Heart right ventricle (tissue), 16 donors: ENCODE measurements around the gene JAK1. TPM values are rescaled to one million over a fixed set of nuclear protein-coding genes. Genes with fewer than 3 reads are reported as not detected.

Source experiments
- ATAC-seq, 8 donors: fragments of 200-7000 bp; cut with Tn5 transposase; one replicate each; pipeline ENCODE4 v1.9.1; 2020; ENCODE audit warnings: mild to moderate bottlenecking in 8 of 8, moderate library complexity in 8 of 8, moderate number of reproducible peaks in 1 of 8
- DNase-seq, 2 donors: peaks; one replicate each; pipeline ENCODE4 v3.0.0-alpha.2; 2020
- H3K27ac ChIP-seq, 10 donors: fragments of 200-600 bp; sonication (generic) in 2 of 10; one replicate each; pipeline versions ENCODE4 v1.5.0 to v1.8.0; 2020 to 2022; ENCODE audit warnings: mild to moderate bottlenecking in 3 of 10
- H3K27me3 ChIP-seq, 7 donors: fragments of 200-600 bp; one replicate each; pipeline ENCODE4 v1.8.0; 2021 to 2022; ENCODE audit warnings: mild to moderate bottlenecking in 2 of 7
- H3K36me3 ChIP-seq, 9 donors: fragments of 200-600 bp; sonication (generic) in 1 of 9; one replicate each; pipeline versions ENCODE4 v1.5.0 to v1.8.0; 2020 to 2022; ENCODE audit warnings: mild to moderate bottlenecking in 2 of 9
- H3K4me1 ChIP-seq, 9 donors: fragments of 200-600 bp; sonication (generic) in 1 of 9; one replicate each; pipeline versions ENCODE4 v1.5.0 to v1.8.0; 2020 to 2022; ENCODE audit warnings: mild to moderate bottlenecking in 4 of 9
- H3K4me3 ChIP-seq, 10 donors: fragments of 200-600 bp; sonication (generic) in 2 of 10; one replicate each; pipeline versions ENCODE4 v1.5.0 to v1.8.0; 2020 to 2022; ENCODE audit warnings: mild to moderate bottlenecking in 7 of 10, moderate library complexity in 2 of 10
- H3K9me3 ChIP-seq, 11 donors: fragments of 200-600 bp in 10 of 11; sonication (generic) in 2 of 11; one replicate each; pipeline versions ENCODE4 v1.5.0 to v1.8.0; 2013 to 2022; ENCODE audit warnings: mild to moderate bottlenecking in 2 of 11, control low read depth in 1 of 11, moderate library complexity in 1 of 11
- WGBS, 2 donors: extraction: QIAGEN DNeasy Blood & Tissue Kit; methylation state at CpG; one replicate each; pipeline ENCODE4 v1.1.7; 2013; ENCODE audit warnings: inconsistent platforms in 1 of 2; 5-methylcytosine and 5-hydroxymethylcytosine counted together
- intact Hi-C, 10 donors: fragments of 100-400 bp; cut with DNase I; formaldehyde crosslinking; loops; one replicate each; pipeline versions ENCODE4 v1.11.1 to v1.14.2; 2022
- polyA plus RNA-seq, 2 donors: library from polyadenylated mRNA; stranded (reverse); fragments of 200-250 nt; gene quantifications; one replicate each; pipeline ENCODE4 v1.2.3, GENCODE V29; 2013
- total RNA-seq, 10 donors: library from RNA; stranded (reverse); fragmentation: NEBNext Ultra II Directional in 3 of 10; extraction: Animal tissue kit (Norgen Biotek cat#: 25700) in 3 of 10; gene quantifications; one replicate each; pipeline versions ENCODE4 v1.2.1 to v1.2.4, GENCODE V29; 2021 to 2023
- TF ChIP-seq, protein P1 (sequence below), 9 donors: fragments of 200-600 bp; sonication (generic) in 2 of 9; IDR thresholded peaks; one replicate each; pipeline versions ENCODE4 v1.5.0 to v1.8.0; 2021 to 2022; ENCODE audit warnings: antibody characterized with exemption in 9 of 9, mild to moderate bottlenecking in 5 of 9, moderate library complexity in 1 of 9
- donor health status: Arrhythmogenic right ventricular cardiomyopathy.
- donor health status: ischemic (EF 13 %, LVEDD 7.1; RV severe dilation, severe dysfunction).
- donor health status: healthy with polysubstance abuse.
- donor health status: DM: no; HTN: yes; CAD: no.
- donor health status: DM: no; HTN: no; CAD: no.
- donor health status: ischemic (EF 25% LVEDD 6.9; RV normal size, moderate dysfunction).
- donor health status: ischemic (EF 25% LVEDD 5.7; RV mildly dilated, moderate dysfunction).
- donor health status: healthy.
- donor health status: DM: yes; HTN: yes; CAD: no.
- donor health status: Ischemic cardiomyopathy.
- donor health status: ischemic (EF 35%, LVEDD 5.7; RV mildly dilated, moderate dysfunction).
- donor health status: nonischemic (EF 11% LVEDD 7.7; RV severe dilation, severe dysfunction).
- donor health status: DM: yes; HTN: yes; CAD: no.
- donor health status: PGD.
- donor health status: ischemic (EF 29% LVEDD 5.4; RV normal size, mild dysfunction).
- donor health status: nonischemic (EF 23%, LVEDD 6.1; RV moderate dilation, normal function).

The JAK1 gene
- total and polyA plus RNA-seq, 12 donors: 20.1 to 122 (median 81.3) TPM

DNA sequence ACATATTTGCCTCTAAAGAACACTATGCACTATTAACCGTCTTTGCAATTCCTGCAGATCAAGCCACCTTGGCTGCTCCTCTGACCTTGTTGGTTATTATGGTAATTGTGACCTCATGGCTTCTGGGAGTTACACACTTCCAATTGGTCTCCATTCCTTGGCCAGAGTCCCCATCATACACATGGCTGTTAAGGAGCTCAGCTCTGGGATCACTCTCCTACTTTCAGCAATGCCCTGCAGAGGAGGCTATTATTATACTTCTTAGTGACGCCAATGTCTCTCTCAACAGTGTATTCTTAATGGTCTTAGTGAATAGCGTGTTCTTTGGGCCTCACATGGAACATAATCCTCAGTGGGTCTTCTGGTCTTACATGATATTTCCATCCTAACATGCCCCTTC lies 10.0 kb upstream of the JAK1 start:
- H3K4me1 ChIP-seq: peaks cover 0 to 8% (median 0%) of the 10 kb centered on the region in 9 donors
- H3K4me3 ChIP-seq: no peak overlapping the region
- TF ChIP-seq, protein P1, sequence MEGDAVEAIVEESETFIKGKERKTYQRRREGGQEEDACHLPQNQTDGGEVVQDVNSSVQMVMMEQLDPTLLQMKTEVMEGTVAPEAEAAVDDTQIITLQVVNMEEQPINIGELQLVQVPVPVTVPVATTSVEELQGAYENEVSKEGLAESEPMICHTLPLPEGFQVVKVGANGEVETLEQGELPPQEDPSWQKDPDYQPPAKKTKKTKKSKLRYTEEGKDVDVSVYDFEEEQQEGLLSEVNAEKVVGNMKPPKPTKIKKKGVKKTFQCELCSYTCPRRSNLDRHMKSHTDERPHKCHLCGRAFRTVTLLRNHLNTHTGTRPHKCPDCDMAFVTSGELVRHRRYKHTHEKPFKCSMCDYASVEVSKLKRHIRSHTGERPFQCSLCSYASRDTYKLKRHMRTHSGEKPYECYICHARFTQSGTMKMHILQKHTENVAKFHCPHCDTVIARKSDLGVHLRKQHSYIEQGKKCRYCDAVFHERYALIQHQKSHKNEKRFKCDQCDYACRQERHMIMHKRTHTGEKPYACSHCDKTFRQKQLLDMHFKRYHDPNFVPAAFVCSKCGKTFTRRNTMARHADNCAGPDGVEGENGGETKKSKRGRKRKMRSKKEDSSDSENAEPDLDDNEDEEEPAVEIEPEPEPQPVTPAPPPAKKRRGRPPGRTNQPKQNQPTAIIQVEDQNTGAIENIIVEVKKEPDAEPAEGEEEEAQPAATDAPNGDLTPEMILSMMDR (IDR thresholded peaks at IDR 0.05): no peak
- intact Hi-C loops: no loop called here
- H3K9me3 ChIP-seq: no peaks in the 10 kb centered on the region
- DNase-seq (no peak), ATAC-seq (peak in 7 of 8 donors; percentile 42 to 89 (median 85))
- no peak overlapping the region for H3K27ac ChIP-seq
- H3K27me3 ChIP-seq: no peaks in the 10 kb centered on the region
- H3K36me3 ChIP-seq: peaks cover 0 to 36% (median 0%) of the 10 kb centered on the region in 9 donors
- WGBS, 2 donors: 79 to 88% methylated on average over 3 of the region's 3 CpGs

DNA sequence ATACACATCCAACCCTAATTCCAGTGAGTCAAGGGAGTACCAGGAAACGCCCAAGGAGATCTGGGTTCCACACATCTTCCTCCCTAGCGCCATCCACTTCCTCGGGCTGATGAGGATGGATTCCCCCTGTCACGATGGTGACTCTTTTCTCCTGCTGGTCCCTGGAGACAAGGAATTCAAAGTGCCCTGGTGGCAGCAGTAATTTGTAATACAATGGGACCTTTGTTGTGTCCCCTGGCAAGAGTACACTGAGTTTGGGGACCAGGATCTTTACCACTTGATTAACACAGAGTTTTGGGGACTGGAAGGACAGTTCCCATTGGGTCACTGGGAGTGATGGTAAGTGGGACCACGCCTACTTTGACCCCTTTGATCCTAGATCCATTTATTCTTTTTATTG lies 9.4 kb upstream of the JAK1 start:
- H3K9me3 ChIP-seq: no peaks in the 10 kb centered on the region
- WGBS, 2 donors: 80 to 87% methylated on average over 5 of the region's 5 CpGs
- H3K27ac ChIP-seq: no peak overlapping the region
- ATAC-seq: peak in 1 of 8 donors; percentile 7
- no peak for DNase-seq
- intact Hi-C loops: no loop called here
- peaks cover 0 to 36% (median 0%) of the 10 kb centered on the region in 9 donors for H3K36me3 ChIP-seq
- no peaks in the 10 kb centered on the region for H3K27me3 ChIP-seq
- no peak overlapping the region for H3K4me3 ChIP-seq
- H3K4me1 ChIP-seq: peaks cover 0 to 8% (median 0%) of the 10 kb centered on the region in 9 donors
- TF ChIP-seq, protein P1 (IDR thresholded peaks at IDR 0.05): no peak

DNA sequence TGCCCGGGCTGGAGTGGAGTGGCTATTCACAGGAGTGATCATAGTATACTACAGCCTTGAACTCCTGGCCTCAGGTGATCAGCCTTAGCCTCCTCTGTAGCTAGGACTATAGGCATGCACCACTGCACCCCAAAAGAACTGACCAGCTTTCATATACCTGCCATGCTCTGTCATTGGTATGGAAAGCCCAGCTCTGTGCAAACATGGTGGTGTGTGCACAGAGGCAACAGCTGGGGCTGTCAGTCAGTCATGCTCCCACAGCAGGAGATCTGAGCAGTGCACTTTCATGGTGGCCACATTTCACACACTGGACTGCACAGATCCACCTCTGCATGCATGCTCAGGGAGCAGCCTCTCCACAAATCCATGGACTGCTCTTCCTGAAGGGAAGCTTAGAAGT lies 8.8 kb upstream of the JAK1 start:
- WGBS, 2 donors: 18 to 94% methylated on average over 1 of the region's 1 CpG
- peak in 2 of 8 donors; percentile 10 to 28 for ATAC-seq
- no peaks in the 10 kb centered on the region for H3K9me3 ChIP-seq
- peaks cover 0 to 36% (median 0%) of the 10 kb centered on the region in 9 donors for H3K36me3 ChIP-seq
- no peaks in the 10 kb centered on the region for H3K27me3 ChIP-seq
- DNase-seq: no peak
- no peak overlapping the region for H3K4me3 ChIP-seq
- TF ChIP-seq, protein P1 (IDR thresholded peaks at IDR 0.05): no peak
- peaks cover 0 to 8% (median 0%) of the 10 kb centered on the region in 9 donors for H3K4me1 ChIP-seq
- intact Hi-C loops: no loop called here
- H3K27ac ChIP-seq: no peak overlapping the region

DNA sequence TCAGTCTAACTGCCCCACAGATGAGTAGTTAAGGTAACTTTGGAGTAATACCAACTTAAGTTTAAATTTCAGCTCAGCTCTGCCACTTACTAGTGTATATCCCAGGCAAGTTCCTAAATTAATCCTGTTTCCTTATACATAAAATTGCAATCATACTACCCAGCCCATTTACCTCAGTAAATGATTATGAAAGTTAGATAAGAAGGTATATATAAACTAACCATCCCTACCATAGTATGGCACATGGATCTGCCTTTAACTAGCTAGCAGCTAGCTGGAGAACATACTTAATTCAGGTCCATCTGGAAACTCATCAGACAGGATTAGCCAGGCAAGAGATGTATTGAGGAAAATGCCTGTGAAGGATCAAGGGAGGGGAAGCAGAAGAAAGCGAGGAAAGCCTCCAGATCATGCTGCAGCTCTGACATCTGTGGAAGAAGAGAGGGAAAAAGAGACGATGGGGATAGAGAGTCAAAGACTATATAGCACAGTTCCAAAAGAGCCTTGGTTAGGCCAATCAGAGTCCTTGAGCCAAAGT lies 8.0 kb upstream of the JAK1 start:
- no peak for DNase-seq
- Histone ChIP-seq H3K36me3 (peaks cover 0 to 31% (median 0%) of the 10 kb centered on the region in 9 donors), H3K4me1 (peaks cover 0 to 8% (median 0%) of the 10 kb centered on the region in 9 donors), H3K9me3 (no peaks in the 10 kb centered on the region), H3K27ac (no peak overlapping the region), H3K4me3 (no peak overlapping the region), H3K27me3 (no peaks in the 10 kb centered on the region)
- WGBS, 2 donors: 83 to 87% methylated on average over 2 of the region's 2 CpGs
- intact Hi-C loops: no loop called here
- ATAC-seq: no peak
- TF ChIP-seq, protein P1 (IDR thresholded peaks at IDR 0.05): no peak
